Stimulated activated naive B cell treated with anti-CD40 and anti-IgM and Interleukin-4, amounts not matched to agents 10 μg/mL and 1 μg/mL and 100 μg/mL, for 72 hours (primary cell): Measurements from ENCODE around the gene LRRC53.

Experiments
- ATAC-seq, 2 donors: fragments of 150-1000 bp; cut with Tn5 transposase; replicated peaks; 2 replicates each; pipeline ENCODE4 v1.10.0; 2021; ENCODE audit warnings: moderate library complexity in 1 of 2
- DNase-seq: peaks from one replicate; pipeline ENCODE4 v3.0.0; 2021
- H3K27ac Mint-ChIP-seq: one replicate; pipeline ENCODE4 v1.8.0; 2022; ENCODE audit warnings: mild to moderate bottlenecking, mixed read lengths
- H3K27me3 Mint-ChIP-seq, 2 donors: one replicate each; pipeline ENCODE4 v1.8.0; 2022; ENCODE audit warnings: mixed read lengths in 2 of 2
- H3K36me3 Mint-ChIP-seq, 2 donors: one replicate each; pipeline ENCODE4 v1.8.0; 2022; ENCODE audit warnings: mixed read lengths in 2 of 2, mild to moderate bottlenecking in 1 of 2
- H3K4me1 Mint-ChIP-seq, 2 donors: one replicate each; pipeline ENCODE4 v1.8.0; 2022; ENCODE audit warnings: mixed read lengths in 2 of 2, mild to moderate bottlenecking in 1 of 2
- H3K4me3 Mint-ChIP-seq, 2 donors: one replicate each; pipeline ENCODE4 v1.8.0; 2022; ENCODE audit warnings: mild to moderate bottlenecking in 2 of 2, mixed read lengths in 2 of 2, moderate library complexity in 1 of 2
- H3K9me3 Mint-ChIP-seq, 2 donors: one replicate each; pipeline ENCODE4 v1.8.0; 2022; ENCODE audit warnings: mixed read lengths in 2 of 2, mild to moderate bottlenecking in 1 of 2

Gene LRRC53

GRCh38 chr1:74474585-74474984, 37.8 kb downstream of the LRRC53 start:
- H3K4me3 Mint-ChIP-seq, result no peak overlapping the region
- no peak for ATAC-seq
- no peaks in the 10 kb centered on the region for H3K4me1 Mint-ChIP-seq
- no peaks in the 10 kb centered on the region for H3K9me3 Mint-ChIP-seq
- peaks cover 0 to 8% of the 10 kb centered on the region in 2 donors for H3K27me3 Mint-ChIP-seq
- H3K27ac Mint-ChIP-seq, result no peak overlapping the region
- no peak for DNase-seq
- no peaks in the 10 kb centered on the region for H3K36me3 Mint-ChIP-seq

- no peak overlapping the region for H3K4me3 Mint-ChIP-seq
- no peaks in the 10 kb centered on the region for H3K36me3 Mint-ChIP-seq
- DNase-seq (no peak), ATAC-seq (no peak)
- H3K9me3 Mint-ChIP-seq, result no peaks in the 10 kb centered on the region
- H3K4me1 Mint-ChIP-seq, result no peaks in the 10 kb centered on the region
- H3K27ac Mint-ChIP-seq, result no peak overlapping the region
- peaks cover 0 to 8% of the 10 kb centered on the region in 2 donors for H3K27me3 Mint-ChIP-seq
Observed at GRCh38 chr1:74471470-74471869, 40.9 kb downstream of the LRRC53 start.

GRCh38 chr1:74470936-74471335, 41.5 kb downstream of the LRRC53 start:
- no peaks in the 10 kb centered on the region for H3K36me3 Mint-ChIP-seq
- peaks cover 0 to 8% of the 10 kb centered on the region in 2 donors for H3K27me3 Mint-ChIP-seq
- no peak overlapping the region for H3K4me3 Mint-ChIP-seq
- no peak for ATAC-seq
- no peak for DNase-seq
- no peaks in the 10 kb centered on the region for H3K4me1 Mint-ChIP-seq
- no peak overlapping the region for H3K27ac Mint-ChIP-seq
- H3K9me3 Mint-ChIP-seq, result no peaks in the 10 kb centered on the region

GRCh38 chr1:74470251-74470650, 42.2 kb downstream of the LRRC53 start:
- no peaks in the 10 kb centered on the region for H3K4me1 Mint-ChIP-seq
- H3K27ac Mint-ChIP-seq, result no peak overlapping the region
- no peak overlapping the region for H3K4me3 Mint-ChIP-seq
- H3K9me3 Mint-ChIP-seq, result no peaks in the 10 kb centered on the region
- ATAC-seq (no peak), DNase-seq (no peak)
- no peaks in the 10 kb centered on the region for H3K36me3 Mint-ChIP-seq
- H3K27me3 Mint-ChIP-seq, result peaks cover 0 to 8% of the 10 kb centered on the region in 2 donors

GRCh38 chr1:74468982-74469603, 43.3 kb downstream of the LRRC53 start:
- no peak for DNase-seq
- no peak for ATAC-seq
- Mint-ChIP-seq H3K4me1 (no peaks in the 10 kb centered on the region), H3K9me3 (no peaks in the 10 kb centered on the region), H3K36me3 (no peaks in the 10 kb centered on the region), H3K4me3 (no peak overlapping the region), H3K27me3 (peaks cover 0 to 8% of the 10 kb centered on the region in 2 donors), H3K27ac (no peak overlapping the region)

- DNase-seq (no peak), ATAC-seq (no peak)
- H3K4me3 Mint-ChIP-seq, result no peak overlapping the region
- H3K9me3 Mint-ChIP-seq, result no peaks in the 10 kb centered on the region
- no peaks in the 10 kb centered on the region for H3K36me3 Mint-ChIP-seq
- H3K27ac Mint-ChIP-seq, result no peak overlapping the region
- H3K27me3 Mint-ChIP-seq, result peaks cover 0 to 8% of the 10 kb centered on the region in 2 donors
- H3K4me1 Mint-ChIP-seq, result no peaks in the 10 kb centered on the region
Observed at GRCh38 chr1:74467786-74468377, 44.5 kb downstream of the LRRC53 start.

- Mint-ChIP-seq H3K36me3 (no peaks in the 10 kb centered on the region), H3K9me3 (no peaks in the 10 kb centered on the region), H3K4me3 (no peak overlapping the region), H3K27ac (no peak overlapping the region), H3K27me3 (no peaks in the 10 kb centered on the region), H3K4me1 (no peaks in the 10 kb centered on the region)
- ATAC-seq (no peak), DNase-seq (no peak)
Observed at GRCh38 chr1:74465193-74465681, 47.2 kb downstream of the LRRC53 start.

- no peak for DNase-seq
- H3K4me1 Mint-ChIP-seq, result no peaks in the 10 kb centered on the region
- no peak overlapping the region for H3K27ac Mint-ChIP-seq
- H3K36me3 Mint-ChIP-seq, result no peaks in the 10 kb centered on the region
- no peaks in the 10 kb centered on the region for H3K27me3 Mint-ChIP-seq
- no peak for ATAC-seq
- no peak overlapping the region for H3K4me3 Mint-ChIP-seq
- H3K9me3 Mint-ChIP-seq, result no peaks in the 10 kb centered on the region
Observed at GRCh38 chr1:74464037-74464436, 48.4 kb downstream of the LRRC53 start.

- Mint-ChIP-seq H3K36me3 (no peaks in the 10 kb centered on the region), H3K27me3 (no peaks in the 10 kb centered on the region), H3K9me3 (no peaks in the 10 kb centered on the region), H3K4me1 (no peaks in the 10 kb centered on the region), H3K4me3 (no peak overlapping the region), H3K27ac (no peak overlapping the region)
- ATAC-seq (no peak), DNase-seq (no peak)
Observed at GRCh38 chr1:74463333-74463988, 49.0 kb downstream of the LRRC53 start.

- DNase-seq (no peak), ATAC-seq (no peak)
- Mint-ChIP-seq H3K27me3 (no peaks in the 10 kb centered on the region), H3K27ac (no peak overlapping the region), H3K9me3 (no peaks in the 10 kb centered on the region), H3K4me1 (no peaks in the 10 kb centered on the region), H3K36me3 (no peaks in the 10 kb centered on the region), H3K4me3 (no peak overlapping the region)
Observed at GRCh38 chr1:74457253-74457652, 55.2 kb downstream of the LRRC53 start.

- Mint-ChIP-seq H3K27me3 (no peaks in the 10 kb centered on the region), H3K36me3 (no peaks in the 10 kb centered on the region), H3K27ac (no peak overlapping the region), H3K4me1 (no peaks in the 10 kb centered on the region), H3K4me3 (no peak overlapping the region), H3K9me3 (peaks cover 3 to 4% of the 10 kb centered on the region in 2 donors)
- DNase-seq, result no peak
- ATAC-seq, result no peak
Observed at GRCh38 chr1:74455390-74455789, 57.0 kb downstream of the LRRC53 start.

GRCh38 chr1:74453277-74453676, 59.1 kb downstream of the LRRC53 start:
- no peak for ATAC-seq
- Mint-ChIP-seq H3K36me3 (no peaks in the 10 kb centered on the region), H3K9me3 (peaks cover 4 to 5% of the 10 kb centered on the region in 2 donors), H3K27ac (no peak overlapping the region), H3K27me3 (no peaks in the 10 kb centered on the region), H3K4me1 (no peaks in the 10 kb centered on the region), H3K4me3 (no peak overlapping the region)
- DNase-seq, result no peak

GRCh38 chr1:74452035-74452434, 60.4 kb downstream of the LRRC53 start:
- ATAC-seq (no peak), DNase-seq (no peak)
- H3K4me3 Mint-ChIP-seq, result no peak overlapping the region
- peaks cover 4 to 5% of the 10 kb centered on the region in 2 donors for H3K9me3 Mint-ChIP-seq
- no peak overlapping the region for H3K27ac Mint-ChIP-seq
- no peaks in the 10 kb centered on the region for H3K27me3 Mint-ChIP-seq
- no peaks in the 10 kb centered on the region for H3K36me3 Mint-ChIP-seq
- no peaks in the 10 kb centered on the region for H3K4me1 Mint-ChIP-seq

- Mint-ChIP-seq H3K4me3 (no peak overlapping the region), H3K36me3 (no peaks in the 10 kb centered on the region), H3K27me3 (no peaks in the 10 kb centered on the region), H3K27ac (no peak overlapping the region), H3K4me1 (no peaks in the 10 kb centered on the region), H3K9me3 (peaks cover 0 to 1% of the 10 kb centered on the region in 2 donors)
- DNase-seq (no peak), ATAC-seq (no peak)
Observed at GRCh38 chr1:74437035-74437434, 75.4 kb downstream of the LRRC53 start.

- ATAC-seq, result no peak
- H3K27ac Mint-ChIP-seq, result no peak overlapping the region
- peaks cover 0 to 1% of the 10 kb centered on the region in 2 donors for H3K9me3 Mint-ChIP-seq
- no peak for DNase-seq
- no peaks in the 10 kb centered on the region for H3K36me3 Mint-ChIP-seq
- H3K4me1 Mint-ChIP-seq, result no peaks in the 10 kb centered on the region
- H3K4me3 Mint-ChIP-seq, result no peak overlapping the region
- H3K27me3 Mint-ChIP-seq, result no peaks in the 10 kb centered on the region
Observed at GRCh38 chr1:74436078-74436477, 76.3 kb downstream of the LRRC53 start.
